KMS-11 (cell line): Measurements from ENCODE around the gene TMTC4.

Source experiments
- H2AFZ ChIP-seq: fragments of 200-600 bp; sonication (generic); 2 replicates; pipeline ENCODE4 v1.6.1; 2016; ENCODE audit warnings: antibody characterized with exemption, mixed run types, low read depth
- H3K27ac ChIP-seq: fragments of 200-600 bp; sonication (generic); 2 replicates; pipeline ENCODE4 v1.6.1; 2016; ENCODE audit warnings: mild to moderate bottlenecking, mixed run types
- H3K27me3 ChIP-seq: fragments of 200-600 bp; sonication (generic); 2 replicates; pipeline ENCODE4 v1.6.1; 2017; ENCODE audit warnings: mild to moderate bottlenecking, low read depth, mixed run types, moderate library complexity; ENCODE audit not compliant: insufficient read depth
- H3K36me3 ChIP-seq: fragments of 200-600 bp; sonication (generic); 2 replicates; pipeline ENCODE4 v1.6.1; 2017; ENCODE audit warnings: mild to moderate bottlenecking, mixed run types; ENCODE audit not compliant: insufficient read depth
- H3K4me1 ChIP-seq: fragments of 200-600 bp; sonication (generic); 2 replicates; pipeline ENCODE4 v1.6.1; 2016; ENCODE audit warnings: mild to moderate bottlenecking, low read depth, mixed run types; ENCODE audit not compliant: poor library complexity, severe bottlenecking
- H3K4me2 ChIP-seq: fragments of 200-600 bp; sonication (generic); 2 replicates; pipeline ENCODE4 v1.7.0; 2016; ENCODE audit warnings: mild to moderate bottlenecking, mixed run types
- H3K4me3 ChIP-seq: fragments of 200-600 bp; sonication (generic); IDR thresholded peaks from 2 replicates; pipeline ENCODE4 v1.6.1; 2017; ENCODE audit warnings: low read depth, low read length, mixed read lengths; ENCODE audit not compliant: insufficient read depth
- H3K79me2 ChIP-seq: fragments of 200-600 bp; sonication (generic); 2 replicates; pipeline ENCODE4 v1.6.1; 2016; ENCODE audit warnings: low read depth, mixed run types; ENCODE audit not compliant: insufficient read depth
- H3K9ac ChIP-seq: fragments of 200-600 bp; sonication (generic); 2 replicates; pipeline ENCODE4 v1.6.1; 2016; ENCODE audit warnings: mild to moderate bottlenecking, mixed run types
- H4K20me1 ChIP-seq: fragments of 200-600 bp; sonication (generic); 2 replicates; pipeline ENCODE4 v1.6.1; 2016; ENCODE audit warnings: mild to moderate bottlenecking, mixed run types; ENCODE audit not compliant: insufficient read depth
- CTCF ChIP-seq: fragments of 200-600 bp; sonication (generic); conservative IDR thresholded peaks from 2 replicates; pipeline ENCODE4 v1.6.1; 2017; ENCODE audit warnings: low read depth, mild to moderate bottlenecking, antibody characterized with exemption, low read length, moderate library complexity, mixed read lengths

The TMTC4 gene

GRCh38 chr13:100644371-100644770 is 30.2 kb downstream of the TMTC4 start:
- Histone ChIP-seq H3K4me3 (no peak overlapping the region), H3K4me1 (no peaks in the 10 kb centered on the region), H2AFZ (no peak overlapping the region), H3K36me3 (no peaks in the 10 kb centered on the region), H3K9ac (no peak overlapping the region), H3K79me2 (no peaks in the 10 kb centered on the region), H3K27me3 (no peaks in the 10 kb centered on the region), H4K20me1 (no peaks in the 10 kb centered on the region), H3K4me2 (no peak overlapping the region), H3K27ac (no peak overlapping the region)
- TF ChIP-seq CTCF: no peak

- Histone ChIP-seq H3K79me2 (no peaks in the 10 kb centered on the region), H3K4me2 (no peak overlapping the region), H3K27me3 (no peaks in the 10 kb centered on the region), H4K20me1 (no peaks in the 10 kb centered on the region), H3K27ac (no peak overlapping the region), H3K4me3 (no peak overlapping the region), H3K4me1 (no peaks in the 10 kb centered on the region), H3K9ac (no peak overlapping the region), H3K36me3 (no peaks in the 10 kb centered on the region), H2AFZ (no peak overlapping the region)
- no peak for TF ChIP-seq CTCF
These were observed 36.8 kb downstream of the TMTC4 start for GRCh38 chr13:100637796-100638195.

- no peak for TF ChIP-seq CTCF
- no peak overlapping the region for H3K9ac ChIP-seq
- H4K20me1 ChIP-seq: no peaks in the 10 kb centered on the region
- no peak overlapping the region for H3K4me3 ChIP-seq
- no peak overlapping the region for H3K4me2 ChIP-seq
- H3K36me3 ChIP-seq: no peaks in the 10 kb centered on the region
- H3K27ac ChIP-seq: no peak overlapping the region
- no peaks in the 10 kb centered on the region for H3K4me1 ChIP-seq
- no peaks in the 10 kb centered on the region for H3K79me2 ChIP-seq
- H3K27me3 ChIP-seq: no peaks in the 10 kb centered on the region
- no peak overlapping the region for H2AFZ ChIP-seq
These were observed 37.2 kb downstream of the TMTC4 start for GRCh38 chr13:100637380-100637779.

GRCh38 chr13:100636441-100636840 is 38.2 kb downstream of the TMTC4 start:
- H3K36me3 ChIP-seq: no peaks in the 10 kb centered on the region
- H3K4me3 ChIP-seq: no peak overlapping the region
- H3K9ac ChIP-seq: no peak overlapping the region
- H4K20me1 ChIP-seq: no peaks in the 10 kb centered on the region
- TF ChIP-seq CTCF: no peak
- no peaks in the 10 kb centered on the region for H3K27me3 ChIP-seq
- H3K79me2 ChIP-seq: no peaks in the 10 kb centered on the region
- no peak overlapping the region for H3K27ac ChIP-seq
- H2AFZ ChIP-seq: no peak overlapping the region
- no peak overlapping the region for H3K4me2 ChIP-seq
- H3K4me1 ChIP-seq: no peaks in the 10 kb centered on the region

GRCh38 chr13:100636004-100636403 is 38.6 kb downstream of the TMTC4 start:
- Histone ChIP-seq H3K27me3 (no peaks in the 10 kb centered on the region), H3K36me3 (no peaks in the 10 kb centered on the region), H3K27ac (no peak overlapping the region), H3K79me2 (no peaks in the 10 kb centered on the region), H3K4me1 (no peaks in the 10 kb centered on the region), H3K4me3 (no peak overlapping the region), H3K9ac (no peak overlapping the region), H3K4me2 (no peak overlapping the region), H2AFZ (no peak overlapping the region), H4K20me1 (no peaks in the 10 kb centered on the region)
- no peak for TF ChIP-seq CTCF
